CD4-positive, alpha-beta T cell treated with Interleukin-4 for 4 hours (primary cell): ENCODE measurements around the gene KLHL22.
A peak's percentile ranks its signal among the peaks of the same experiment; 100 is the strongest.
"Not testable (repeated sequence)": the region's sequence is repeated elsewhere in the genome, so short reads cannot be mapped to it uniquely, and the experiment has no call there.

Experiments used
- DNase-seq: peaks from one replicate; pipeline ENCODE4 v3.0.0-alpha.2; 2020

KLHL22 gene

GRCh38 chr22:20499769-20500168, 4.2 kb upstream of the KLHL22 start:
- DNase-seq: no peak

GRCh38 chr22:20498913-20499312, 3.3 kb upstream of the KLHL22 start:
- no peak for DNase-seq

DNA sequence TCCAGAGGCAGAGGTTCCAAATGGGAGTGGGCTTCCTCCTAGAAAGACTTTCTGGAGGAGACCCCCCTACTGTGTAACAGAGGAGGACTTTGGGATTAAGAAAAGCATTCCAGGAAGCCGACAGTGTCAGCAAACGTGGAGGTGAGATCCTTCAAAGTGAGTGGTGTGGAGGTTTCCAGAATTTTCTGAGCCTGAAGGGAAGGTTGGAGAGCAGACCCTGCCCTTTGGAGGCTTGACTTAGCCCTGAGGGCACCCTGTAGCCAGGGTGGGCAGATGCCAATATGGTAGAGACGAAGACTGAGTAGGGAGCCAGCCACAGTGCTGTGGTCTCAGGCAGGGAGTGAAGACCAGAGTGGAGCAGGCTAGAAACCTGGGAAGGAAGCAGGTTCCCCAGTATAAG, 1.8 kb upstream of the KLHL22 start:
- DNase-seq: no peak

- DNase-seq: peak; percentile 90
Measured at GRCh38 chr22:20495861-20496681, 476 bp upstream of the KLHL22 start.

- DNase-seq: no peak
Measured at GRCh38 chr22:20491346-20491745, 4.2 kb downstream of the KLHL22 start.

DNA sequence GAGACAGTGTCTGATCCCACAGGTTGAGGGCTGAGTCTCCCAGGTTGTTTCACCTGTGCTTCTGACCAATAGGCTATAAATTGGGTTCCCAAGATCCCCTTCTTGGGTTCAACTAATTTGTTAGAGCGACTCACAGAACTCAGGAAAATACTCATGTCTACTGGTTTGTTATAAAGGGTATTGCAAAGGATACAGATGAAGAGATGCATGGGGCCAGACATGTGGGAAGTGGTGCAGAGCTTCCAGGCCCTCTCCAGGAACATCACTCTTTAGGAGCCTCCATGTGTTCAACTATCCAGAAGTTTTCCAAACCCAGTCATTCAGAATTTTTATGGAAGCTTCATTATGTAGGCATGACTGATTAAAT, 4.7 kb downstream of the KLHL22 start:
- no peak for DNase-seq

GRCh38 chr22:20490183-20490940, 5.2 kb downstream of the KLHL22 start:
- DNase-seq: no peak

DNA sequence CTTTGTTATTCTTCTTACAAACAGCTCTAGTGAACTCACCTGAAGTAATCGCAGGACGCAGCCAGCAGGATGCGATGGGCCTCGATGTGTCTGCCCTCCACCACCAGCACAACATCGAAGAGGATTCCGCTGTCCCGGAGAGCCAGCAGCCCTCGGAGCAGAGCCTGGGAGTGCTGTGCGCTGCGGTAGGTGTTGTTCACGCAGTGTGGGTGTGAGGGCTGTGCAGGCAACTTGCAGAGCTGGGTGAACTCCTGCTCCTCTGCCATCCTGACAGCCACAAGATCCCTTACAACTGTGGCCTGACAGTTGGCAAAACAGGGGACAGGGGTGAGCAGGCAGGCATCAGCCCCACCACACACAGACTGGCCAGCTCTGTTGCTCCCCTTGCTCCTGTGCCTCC, 6.6 kb downstream of the KLHL22 start:
- DNase-seq: no peak

- no peak for DNase-seq
Measured at GRCh38 chr22:20487715-20488114, 7.9 kb downstream of the KLHL22 start.

DNA sequence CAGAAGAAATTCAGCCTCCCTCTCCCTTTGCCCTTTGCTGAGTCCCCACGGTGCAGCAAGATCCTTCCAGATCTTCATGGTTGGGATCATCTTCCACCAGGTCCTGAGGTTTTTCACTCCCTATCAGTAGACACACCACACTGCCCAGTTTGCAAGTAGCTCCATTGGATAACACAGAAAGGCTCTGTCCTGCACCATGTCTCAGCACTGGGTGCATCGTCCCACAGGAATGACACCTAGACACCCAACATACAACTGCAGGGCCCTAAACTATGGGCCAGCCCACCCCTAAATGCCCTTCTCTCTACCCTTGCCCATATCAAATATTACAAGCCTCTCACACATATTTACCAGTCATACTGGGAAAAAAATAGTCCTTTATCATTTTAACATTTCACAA, 9.4 kb downstream of the KLHL22 start:
- DNase-seq: no peak

DNA sequence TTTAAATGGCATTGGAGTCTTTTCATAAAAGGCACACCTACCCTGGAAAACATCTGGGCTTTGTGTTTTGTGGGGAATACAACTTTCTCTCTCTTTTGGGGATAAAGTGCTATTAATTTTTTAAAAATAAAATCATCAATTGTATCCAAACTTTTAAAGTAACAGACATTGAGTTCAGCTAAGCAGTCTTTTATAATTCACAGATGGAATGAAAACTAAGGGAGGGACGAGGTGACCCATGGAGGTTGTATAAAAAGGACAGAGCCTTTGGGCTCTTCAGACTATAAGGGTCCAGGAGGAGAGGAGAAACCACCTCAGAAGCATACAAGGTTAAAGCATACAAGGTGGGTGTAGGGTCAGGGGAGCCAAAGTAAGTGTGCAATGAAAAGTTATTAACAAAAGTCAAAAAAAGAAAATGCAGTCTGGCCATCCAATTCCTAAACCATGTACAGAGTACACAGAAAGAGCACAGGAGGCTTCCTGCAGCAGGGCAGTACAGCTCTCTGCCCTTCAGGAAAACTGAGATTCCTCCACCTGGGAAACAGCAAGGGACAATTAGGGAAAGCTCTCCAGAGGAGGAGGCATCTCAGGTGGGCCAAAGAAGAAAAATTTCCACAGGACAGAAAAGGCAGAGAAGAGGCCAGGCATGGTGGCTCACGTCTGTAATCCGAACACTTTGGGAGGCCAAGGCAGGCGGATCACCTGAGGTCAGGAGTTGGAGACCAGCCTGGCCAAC, 10.5 kb downstream of the KLHL22 start:
- DNase-seq: no peak

DNA sequence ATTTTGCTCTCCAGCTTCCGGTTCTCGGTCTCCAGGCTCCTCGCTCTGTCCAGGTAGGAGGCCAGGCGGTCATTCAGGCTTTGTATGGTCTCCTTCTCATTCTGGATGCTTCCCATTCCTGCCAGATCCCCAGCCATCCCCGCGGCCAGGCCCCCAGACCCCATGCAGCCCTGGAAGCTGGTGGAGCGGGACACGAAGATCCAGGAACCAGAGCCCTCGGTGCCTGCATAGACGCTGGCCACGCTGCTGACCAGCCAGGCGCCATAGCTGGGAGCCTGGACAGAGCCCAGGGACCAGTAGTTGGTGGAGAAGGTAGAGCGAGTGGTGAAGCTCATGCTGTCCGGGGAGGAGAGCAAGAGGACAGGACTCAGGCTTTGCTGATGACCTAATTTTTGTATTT, 11.8 kb downstream of the KLHL22 start:
- DNase-seq: no peak

DNA sequence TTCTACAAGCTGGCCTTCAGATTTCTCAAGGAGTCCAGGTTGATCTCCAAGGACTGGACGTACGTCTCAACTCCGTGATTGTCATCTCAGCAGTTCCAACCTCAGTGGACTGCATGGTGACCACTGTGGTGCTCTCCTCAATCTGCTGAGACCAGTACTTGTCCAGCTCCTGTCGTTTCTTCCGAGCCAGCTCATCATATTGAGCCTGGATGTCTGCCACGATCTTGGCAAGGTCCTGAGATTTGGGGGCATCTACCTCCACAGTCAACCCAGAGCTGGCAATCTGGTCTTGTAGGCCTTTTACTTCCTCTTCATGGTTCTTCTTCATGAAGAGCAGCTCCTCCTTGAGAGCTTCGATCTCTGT, 12.5 kb downstream of the KLHL22 start:
- not testable (repeated sequence) for DNase-seq

DNA sequence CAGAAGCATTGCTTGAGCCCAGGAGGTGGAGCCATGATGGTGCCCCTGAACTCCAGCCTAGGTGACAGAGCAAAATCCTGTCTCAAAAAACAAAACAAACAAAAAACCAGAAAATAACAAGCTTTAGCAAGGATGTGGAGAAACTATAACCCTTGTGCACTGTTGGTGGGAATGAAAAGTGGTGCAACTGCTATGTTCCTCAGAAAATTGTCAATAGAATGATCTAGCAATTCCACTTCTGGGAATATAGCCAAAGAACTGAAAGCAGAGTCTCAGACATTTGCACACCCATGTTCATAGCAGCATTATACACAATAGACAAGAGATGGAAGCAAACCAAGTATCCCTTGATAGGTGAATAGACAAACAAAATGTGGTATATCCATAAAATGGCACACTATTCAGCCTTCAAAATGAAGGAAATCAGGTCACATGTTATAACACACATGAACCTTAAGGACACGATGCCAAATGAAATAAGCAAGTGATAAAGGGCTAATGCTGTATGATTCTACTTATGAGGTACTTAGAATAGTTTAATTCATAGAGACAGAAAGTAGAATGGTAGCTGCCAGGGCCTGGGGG, 15.9 kb downstream of the KLHL22 start:
- DNase-seq: no peak

- DNase-seq: not testable (repeated sequence)
Measured at GRCh38 chr22:20478059-20478458, 17.5 kb downstream of the KLHL22 start.

DNA sequence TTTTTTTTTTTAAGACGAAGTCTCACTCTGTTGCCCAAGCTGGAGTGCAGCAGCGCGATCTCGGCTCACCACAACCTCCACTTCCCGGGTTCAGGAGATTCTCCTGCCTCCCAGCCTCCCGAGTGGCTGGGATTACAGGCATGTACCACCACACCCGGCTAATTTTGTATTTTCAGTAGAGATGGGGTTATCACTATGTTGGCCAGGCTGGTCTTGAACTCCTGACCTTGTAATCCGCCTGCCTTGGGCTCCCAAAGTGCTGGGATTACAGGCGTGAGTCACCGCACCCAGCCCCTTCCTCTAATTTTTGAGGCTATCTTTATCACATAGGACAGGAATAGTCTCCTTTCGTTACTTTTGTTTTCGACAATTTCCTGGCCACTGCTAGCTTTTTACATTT, 20.0 kb downstream of the KLHL22 start:
- DNase-seq: not testable (repeated sequence)

GRCh38 chr22:20475115-20475436, 20.5 kb downstream of the KLHL22 start:
- no peak for DNase-seq

DNA sequence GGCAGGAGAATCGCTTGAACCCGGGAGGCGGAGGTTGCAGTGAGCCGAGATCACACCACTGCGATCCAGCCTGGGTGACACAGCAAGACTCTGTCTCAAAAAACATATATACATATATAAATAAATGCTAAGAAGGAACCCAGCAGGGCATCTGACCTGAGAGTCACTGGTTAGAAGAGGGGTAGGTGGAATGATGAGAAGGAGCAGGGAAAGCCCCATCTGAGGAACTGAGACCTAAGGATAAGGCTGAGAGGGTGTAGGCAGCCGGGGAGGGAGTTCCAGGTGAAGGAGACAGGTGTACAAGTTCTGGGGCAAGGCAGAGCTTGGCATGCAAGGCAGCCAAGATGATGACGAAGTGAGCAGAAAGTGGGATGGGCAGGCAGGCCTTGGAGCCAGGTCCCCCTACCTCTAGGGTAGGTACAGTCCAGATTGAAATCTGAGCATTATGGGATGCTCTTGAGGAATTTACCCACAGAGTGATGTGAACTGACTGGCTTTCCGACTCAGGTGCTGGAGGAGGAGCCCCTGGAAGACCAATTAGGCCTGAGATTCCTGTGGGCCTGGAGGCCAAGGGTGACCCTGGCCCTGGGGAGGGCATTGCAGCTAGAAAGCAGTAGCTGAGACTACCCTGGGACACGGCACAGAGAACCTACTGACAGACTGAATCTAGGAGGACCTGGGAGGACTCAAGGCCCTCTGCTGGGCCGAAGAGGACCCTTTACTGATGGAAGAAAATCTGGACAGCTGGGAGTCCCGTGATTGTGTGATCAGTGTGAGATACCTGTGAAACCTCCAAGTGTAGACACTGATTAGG, 22.8 kb downstream of the KLHL22 start:
- DNase-seq: no peak

- DNase-seq: no peak
Measured at GRCh38 chr22:20471126-20471833, 24.3 kb downstream of the KLHL22 start.

DNA sequence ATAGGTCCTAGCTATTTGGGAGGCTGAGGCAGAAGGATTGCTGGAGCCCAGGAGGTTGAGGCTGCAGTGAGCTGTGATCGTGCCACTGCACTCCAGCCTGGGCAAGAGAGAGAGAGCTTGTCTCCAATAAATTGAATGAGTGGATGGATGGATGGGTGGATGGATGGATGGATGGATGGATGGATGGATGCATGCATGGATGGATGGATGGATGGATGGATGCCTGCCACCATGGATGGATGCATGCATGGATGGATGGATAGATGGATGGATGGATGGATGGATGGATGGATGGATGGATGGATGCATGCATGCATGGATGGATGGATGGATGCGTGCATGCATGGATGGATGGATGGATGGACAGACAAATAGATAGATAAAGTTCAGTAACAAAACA, 25.1 kb downstream of the KLHL22 start:
- DNase-seq: not testable (repeated sequence)

GRCh38 chr22:20469110-20469868, 26.3 kb downstream of the KLHL22 start:
- no peak for DNase-seq
